Heart left ventricle (tissue), 13 donors: ENCODE data around the gene HOPX.

Experiments
- POLR2A ChIP-seq, 2 donors: fragments of 450-650 bp; IDR thresholded peaks; one replicate each; pipeline ENCODE4 v1.6.1; 2017; ENCODE audit warnings: antibody characterized with exemption in 2 of 2, mild to moderate bottlenecking in 2 of 2, moderate library complexity in 2 of 2
- TF ChIP-seq, protein P1 (sequence below), 12 donors: fragments of 200-600 bp; sonication (generic) in 4 of 12; IDR thresholded peaks; one replicate each; pipeline versions ENCODE4 v1.5.0 to v1.8.0; 2018 to 2022; ENCODE audit warnings: antibody characterized with exemption in 12 of 12, mild to moderate bottlenecking in 5 of 12
- donor health status: ischemic (EF 13 %, LVEDD 7.1; RV severe dilation, severe dysfunction).
- donor health status: DM: no; HTN: yes; CAD: no.
- donor health status: DM: no; HTN: no; CAD: no.
- donor health status: ischemic (EF 25% LVEDD 6.9; RV normal size, moderate dysfunction).
- donor health status: ischemic (EF 25% LVEDD 5.7; RV mildly dilated, moderate dysfunction).
- donor health status: ischemic (EF 35%, LVEDD 5.7; RV mildly dilated, moderate dysfunction).
- donor health status: nonischemic (EF 11% LVEDD 7.7; RV severe dilation, severe dysfunction).
- donor health status: DM: yes; HTN: yes; CAD: no.
- donor health status: PGD.
- donor health status: ischemic (EF 29% LVEDD 5.4; RV normal size, mild dysfunction).
- donor health status: nonischemic (EF 23%, LVEDD 6.1; RV moderate dilation, normal function).

DNA sequence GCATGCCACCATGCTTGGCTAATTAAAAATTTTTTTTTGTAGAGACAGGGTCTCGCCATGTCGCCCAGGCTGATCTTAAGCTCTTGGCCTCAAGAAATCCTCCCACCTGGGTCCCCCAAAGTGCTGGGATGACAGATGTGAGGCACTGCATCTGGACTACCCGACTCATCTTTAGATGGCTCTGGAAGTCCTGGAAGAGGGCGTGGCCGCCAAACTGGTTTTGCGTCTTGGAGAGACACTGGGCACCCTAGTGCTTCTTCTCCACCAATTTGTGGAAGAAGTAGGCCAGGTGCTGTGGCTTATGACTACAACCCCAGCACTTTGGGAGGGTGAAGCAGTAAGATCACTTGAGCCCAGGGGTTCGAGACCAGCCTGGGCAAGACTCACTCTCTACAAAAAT is 47.6 kb downstream of the HOPX start:
- TF ChIP-seq, protein P1, sequence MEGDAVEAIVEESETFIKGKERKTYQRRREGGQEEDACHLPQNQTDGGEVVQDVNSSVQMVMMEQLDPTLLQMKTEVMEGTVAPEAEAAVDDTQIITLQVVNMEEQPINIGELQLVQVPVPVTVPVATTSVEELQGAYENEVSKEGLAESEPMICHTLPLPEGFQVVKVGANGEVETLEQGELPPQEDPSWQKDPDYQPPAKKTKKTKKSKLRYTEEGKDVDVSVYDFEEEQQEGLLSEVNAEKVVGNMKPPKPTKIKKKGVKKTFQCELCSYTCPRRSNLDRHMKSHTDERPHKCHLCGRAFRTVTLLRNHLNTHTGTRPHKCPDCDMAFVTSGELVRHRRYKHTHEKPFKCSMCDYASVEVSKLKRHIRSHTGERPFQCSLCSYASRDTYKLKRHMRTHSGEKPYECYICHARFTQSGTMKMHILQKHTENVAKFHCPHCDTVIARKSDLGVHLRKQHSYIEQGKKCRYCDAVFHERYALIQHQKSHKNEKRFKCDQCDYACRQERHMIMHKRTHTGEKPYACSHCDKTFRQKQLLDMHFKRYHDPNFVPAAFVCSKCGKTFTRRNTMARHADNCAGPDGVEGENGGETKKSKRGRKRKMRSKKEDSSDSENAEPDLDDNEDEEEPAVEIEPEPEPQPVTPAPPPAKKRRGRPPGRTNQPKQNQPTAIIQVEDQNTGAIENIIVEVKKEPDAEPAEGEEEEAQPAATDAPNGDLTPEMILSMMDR (IDR thresholded peaks at IDR 0.05), result no peak
- TF ChIP-seq POLR2A (IDR thresholded peaks at IDR 0.05), result no peak
